HL-60/S4 treated with phorbol 12-myristate 13-acetate at 8.2 ng/mL for 4 days and 3 days (cell line): ENCODE data around the gene MRS2.

Experiments used
- in situ Hi-C: fragments of 300-500 bp; cut with MboI; formaldehyde crosslinking; loops from 2 replicates; pipeline ENCODE4 v1.15.0; 2022; ENCODE audit warnings: low sequenced_read_pairs

MRS2 gene

DNA sequence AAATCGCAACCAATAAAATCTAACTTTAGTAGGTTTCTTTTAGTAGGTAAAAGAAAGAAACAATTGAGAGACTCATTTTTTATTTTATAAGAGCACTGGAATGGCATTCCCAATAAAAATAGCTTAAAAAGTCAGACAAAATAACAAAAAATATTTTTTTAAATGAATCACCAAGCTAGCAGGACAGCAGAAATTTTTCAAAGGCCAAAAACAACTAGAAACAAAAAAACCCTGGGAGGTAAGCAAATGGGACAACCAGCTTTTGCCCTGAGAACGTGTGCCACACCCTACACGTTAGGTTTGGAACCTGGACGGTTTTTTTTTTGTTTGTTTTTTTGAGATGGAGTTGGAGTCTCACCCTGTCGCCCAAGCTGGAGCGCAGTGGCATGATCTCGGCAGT is 67.1 kb downstream of the MRS2 start:
- in situ Hi-C loops: no loop called here

DNA sequence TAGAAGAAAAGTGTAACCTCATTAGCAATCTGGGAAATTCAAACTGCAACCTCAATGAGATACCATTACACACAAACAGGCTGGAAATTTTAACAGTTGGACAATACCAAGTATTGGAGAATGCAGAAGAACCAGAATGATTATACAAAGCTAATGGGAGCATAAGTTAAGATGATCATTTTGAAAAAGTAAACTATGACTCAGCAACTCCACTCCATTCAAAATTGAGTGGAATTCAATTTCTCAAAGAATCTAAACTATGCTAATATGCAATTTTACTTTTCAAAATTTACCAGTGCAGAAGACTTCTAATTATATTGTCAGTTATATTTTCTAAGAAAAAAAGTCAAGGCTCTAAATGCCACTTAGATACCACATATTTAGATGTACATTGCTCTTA is 69.4 kb downstream of the MRS2 start:
- in situ Hi-C loops: no loop called here
